Stimulated activated CD4-positive, alpha-beta T cell treated with anti-CD3 and anti-CD28 coated beads, Interleukin-2, amount 100 ng/mL, for 4 hours (primary cell): ENCODE data around the gene PRTFDC1.
A peak's percentile ranks its signal among the peaks of the same experiment; 100 is the strongest.
"Not testable (repeated sequence)": the region's sequence is repeated elsewhere in the genome, so short reads cannot be mapped to it uniquely, and the experiment has no call there.

Source experiments
- DNase-seq: peaks from one replicate; pipeline ENCODE4 v3.0.0-alpha.2; 2020; ENCODE audit warnings: low read depth

The PRTFDC1 gene

DNA sequence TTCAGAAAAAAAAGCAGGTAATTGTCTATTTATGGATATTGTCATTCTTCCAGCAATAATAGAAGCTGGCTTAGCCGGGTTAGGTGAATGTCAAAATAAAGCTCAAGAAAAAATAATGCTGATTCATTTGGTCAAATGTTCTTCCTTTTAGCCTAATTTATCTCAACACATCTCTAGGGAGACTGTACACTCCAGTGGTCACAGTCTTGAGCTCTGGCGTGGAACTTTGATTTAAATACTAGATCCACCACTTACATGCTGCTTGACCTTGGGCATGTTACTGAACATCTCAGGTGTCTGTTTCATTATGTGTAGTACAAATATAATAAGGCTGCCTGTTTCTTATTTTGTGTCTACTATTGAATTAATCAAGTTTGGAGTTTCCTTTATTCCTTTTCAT is 22.0 kb downstream of the PRTFDC1 start:
- DNase-seq, result no peak

DNA sequence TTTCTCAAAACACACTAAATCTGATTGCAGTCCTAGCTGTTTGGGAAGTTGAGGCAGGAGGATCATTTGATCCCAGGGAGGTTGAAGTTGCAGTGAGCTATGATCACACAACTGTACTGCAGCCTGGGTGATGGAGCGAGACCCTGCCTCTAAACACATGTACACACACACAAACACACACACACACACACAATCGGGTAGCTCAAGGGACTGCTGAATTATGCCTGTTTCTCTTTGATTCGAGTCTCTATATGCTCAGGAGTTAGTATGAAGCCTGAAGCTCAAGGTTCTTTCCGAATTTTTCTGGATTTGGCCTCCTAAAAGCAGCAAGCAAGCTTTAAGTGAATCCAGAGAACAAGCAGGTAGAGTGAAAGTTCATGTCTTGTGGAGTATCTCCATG is 22.5 kb downstream of the PRTFDC1 start:
- DNase-seq, result no peak

DNA sequence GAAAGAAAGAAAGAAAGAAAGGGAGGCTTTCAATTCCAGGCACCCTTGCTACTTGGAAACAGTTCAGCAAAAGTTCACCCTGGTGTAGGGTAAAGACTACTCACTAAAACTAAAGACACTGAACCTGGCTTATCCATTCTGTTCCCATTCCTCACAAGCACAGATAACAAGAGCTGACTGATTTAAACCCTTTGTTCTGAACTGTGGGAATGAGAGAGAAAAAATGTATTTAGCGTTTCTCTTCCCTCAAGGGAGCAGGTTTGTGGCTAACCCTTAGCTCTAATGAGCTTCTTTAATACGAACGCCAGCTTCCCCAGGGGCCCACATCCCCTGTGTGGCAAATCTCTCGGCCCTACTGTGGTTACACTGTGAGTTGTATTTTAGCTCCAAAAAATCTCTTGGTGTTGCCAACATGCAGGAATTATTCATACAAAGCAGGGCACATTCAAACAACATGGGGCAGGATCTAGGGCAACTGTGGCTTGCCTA is 23.3 kb downstream of the PRTFDC1 start:
- no peak for DNase-seq

DNA sequence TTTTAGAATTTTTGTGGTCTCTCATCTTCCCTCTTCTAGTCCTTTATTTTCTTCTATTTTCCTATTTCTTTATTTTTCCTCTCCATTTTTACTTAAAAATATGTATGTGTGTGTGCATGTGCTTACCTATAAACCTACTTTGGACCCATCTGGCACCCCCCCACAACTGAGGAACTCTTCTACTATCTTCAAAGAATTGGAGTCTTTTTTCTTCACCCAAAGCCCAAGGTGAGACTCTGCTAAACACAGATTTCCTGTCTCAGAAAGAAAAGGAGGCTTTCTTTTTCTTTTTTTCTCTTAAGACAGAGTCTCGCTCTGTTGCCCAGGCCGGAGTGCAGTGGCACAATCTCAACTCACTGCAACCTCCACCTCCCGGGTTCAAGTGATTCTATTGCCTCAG is 24.2 kb downstream of the PRTFDC1 start:
- DNase-seq, result no peak

DNA sequence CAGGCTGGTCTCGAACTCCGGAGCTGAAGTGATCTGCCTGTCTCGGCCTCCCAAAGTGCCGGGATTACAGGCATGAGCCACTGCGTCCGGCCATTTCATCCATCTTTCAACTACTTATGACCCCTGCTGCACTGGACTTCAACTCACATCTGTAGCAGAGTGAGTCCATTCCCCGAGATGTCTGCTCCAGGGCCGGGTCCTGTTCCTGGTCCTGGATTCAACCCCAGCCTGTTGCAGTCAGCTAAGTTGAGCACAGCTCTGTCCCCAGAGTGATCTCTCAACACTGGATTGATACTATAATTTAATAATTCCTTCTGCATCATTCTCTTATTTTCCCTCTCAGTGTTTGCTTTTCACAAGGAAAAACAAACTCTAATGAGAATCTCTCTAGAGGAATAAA is 25.8 kb downstream of the PRTFDC1 start:
- DNase-seq, result no peak

DNA sequence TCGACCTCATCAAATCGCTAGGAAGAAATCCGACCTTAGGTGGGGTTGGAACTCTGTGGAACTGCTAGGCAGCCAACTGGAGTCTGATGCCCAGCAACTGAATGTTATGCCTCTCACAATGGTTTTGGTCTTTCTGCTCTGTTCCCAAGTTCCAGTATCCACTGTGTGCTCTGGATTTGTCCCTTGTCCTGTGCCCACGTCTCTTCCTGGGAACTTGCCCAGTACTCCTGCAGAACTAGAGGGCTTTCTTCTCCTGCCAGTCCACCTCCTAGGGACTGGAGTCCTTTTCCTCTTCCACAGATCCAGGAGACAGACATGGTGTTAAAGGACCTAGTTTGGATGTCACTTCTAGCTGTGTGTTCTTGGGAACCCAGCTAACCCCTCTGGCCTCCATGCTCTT is 26.6 kb downstream of the PRTFDC1 start:
- DNase-seq, result no peak

DNA sequence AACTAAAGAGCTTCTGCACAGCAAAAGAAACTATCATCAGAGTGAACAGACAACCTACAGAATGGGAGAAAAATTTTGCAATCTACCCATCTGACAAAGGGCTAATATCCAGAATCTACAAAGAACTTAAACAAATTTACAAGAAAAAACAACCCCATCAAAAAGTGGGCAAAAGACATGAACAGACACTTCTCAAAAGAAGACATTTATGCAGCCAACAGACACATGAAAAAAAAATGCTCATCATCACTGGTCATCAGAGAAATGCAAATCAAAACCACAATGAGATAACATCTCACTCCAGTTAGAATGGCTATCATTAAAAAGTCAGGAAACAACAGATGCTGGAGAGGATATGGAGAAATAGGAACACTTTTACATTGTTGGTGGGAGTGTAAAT is 27.9 kb downstream of the PRTFDC1 start:
- not testable (repeated sequence) for DNase-seq

DNA sequence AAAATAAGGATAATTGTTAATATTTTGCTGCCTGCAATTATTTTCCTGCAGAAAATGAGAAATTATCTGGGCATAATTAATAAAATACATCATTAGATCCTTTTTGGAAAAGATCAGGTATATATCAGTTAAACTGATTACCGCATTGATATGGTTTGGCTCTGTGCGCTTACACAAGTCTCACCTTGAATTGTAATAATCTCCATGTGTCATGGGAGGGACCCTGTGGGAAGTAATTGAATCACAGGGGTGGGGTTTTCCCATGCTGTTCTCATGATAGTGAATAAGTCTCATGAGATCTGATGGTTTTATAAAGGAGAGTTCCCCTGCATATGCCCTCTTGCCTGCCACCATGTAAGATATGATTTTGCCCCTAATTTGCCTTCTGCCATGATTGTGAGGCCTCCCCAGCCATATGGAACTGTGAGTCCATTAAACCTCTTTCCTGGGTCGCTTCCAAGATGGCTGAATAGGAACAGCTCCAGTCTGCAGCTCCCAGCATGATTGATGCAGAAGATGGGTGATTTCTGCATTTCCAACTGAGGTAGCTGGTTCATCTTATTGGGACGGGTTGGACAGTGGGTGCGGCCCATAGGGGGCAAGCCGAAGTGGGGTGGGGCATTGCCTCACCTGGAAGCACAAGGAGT is 30.1 kb downstream of the PRTFDC1 start:
- DNase-seq, result peak; percentile 26

DNA sequence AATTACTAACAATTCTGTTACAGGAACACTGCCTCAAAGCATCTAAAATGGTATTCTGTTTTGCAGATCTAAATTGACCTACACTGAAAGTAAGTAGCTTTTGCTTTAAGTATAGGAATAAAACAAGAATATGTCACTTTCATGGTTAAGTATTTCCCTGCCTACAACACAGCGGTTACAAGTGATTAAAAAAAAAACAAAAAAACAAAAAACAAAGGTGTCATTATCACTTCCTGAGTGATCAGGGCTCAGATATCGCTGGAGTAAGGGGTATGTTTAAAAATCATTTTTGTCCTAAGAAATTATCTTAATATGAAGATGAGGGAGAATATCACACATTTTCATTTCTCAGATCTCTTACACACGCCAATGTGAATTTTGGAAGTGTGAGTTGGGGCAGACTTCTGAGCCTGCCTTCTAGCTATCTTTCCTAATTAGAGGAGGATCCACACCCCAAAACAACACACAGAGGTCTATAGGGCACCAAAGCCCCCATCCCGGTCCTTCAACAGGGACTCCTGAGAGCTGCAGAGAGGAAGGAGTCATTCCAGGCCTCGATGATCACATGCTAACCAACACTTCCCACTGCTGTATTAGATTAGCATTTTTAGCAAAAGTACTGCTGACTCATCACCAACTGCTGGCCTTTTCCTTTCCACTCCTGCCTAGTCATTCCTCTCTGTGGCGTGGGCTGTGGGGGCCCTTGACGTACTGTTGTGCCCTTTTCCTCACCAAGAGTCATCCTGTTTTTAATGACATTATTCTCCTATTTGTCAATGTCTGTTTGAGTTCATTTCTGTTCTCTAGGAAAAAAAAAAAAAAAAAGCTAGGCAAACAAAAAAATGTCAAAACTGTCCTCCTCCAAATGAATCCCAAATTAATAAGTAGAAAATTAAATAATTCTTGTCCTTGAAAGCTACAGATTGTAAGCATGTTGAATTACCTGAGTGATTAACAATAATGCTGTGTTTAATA is 31.2 kb downstream of the PRTFDC1 start:
- DNase-seq, result peak; percentile 48

DNA sequence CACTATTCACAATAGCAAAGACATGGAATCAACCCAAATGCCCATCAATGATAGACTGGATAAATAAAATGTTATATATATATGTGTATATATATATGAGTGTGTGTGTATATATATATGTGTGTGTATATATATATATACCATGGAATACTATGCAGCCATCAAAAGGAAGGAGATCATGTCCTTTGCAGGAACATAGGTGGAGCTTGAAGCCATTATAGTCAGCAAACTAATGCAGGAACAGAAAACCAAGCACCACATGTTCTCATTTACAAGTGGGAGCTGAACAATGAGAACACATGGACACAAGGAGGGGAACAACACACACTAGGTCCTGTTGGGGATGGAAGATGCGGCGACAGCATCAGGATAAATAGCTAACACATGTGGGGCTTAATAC is 32.2 kb downstream of the PRTFDC1 start:
- DNase-seq, result not testable (repeated sequence)

DNA sequence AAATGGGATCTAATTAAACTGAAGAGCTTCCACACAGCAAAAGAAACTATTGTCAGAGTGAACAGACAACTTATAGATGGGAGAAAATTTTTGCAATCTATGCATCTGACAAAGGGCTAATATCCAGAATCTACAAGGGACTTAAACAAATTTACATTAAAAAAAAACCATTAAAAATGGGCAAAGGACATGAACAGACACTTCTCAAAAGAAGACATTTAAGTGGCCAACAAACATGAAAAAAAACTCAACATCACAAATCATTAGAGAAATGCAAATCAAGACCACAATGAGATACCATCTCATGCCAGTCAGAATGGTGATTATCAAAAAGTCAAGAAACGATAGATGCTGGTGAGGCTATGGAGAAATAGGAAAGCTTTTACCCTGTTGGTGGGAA is 32.8 kb downstream of the PRTFDC1 start:
- not testable (repeated sequence) for DNase-seq

DNA sequence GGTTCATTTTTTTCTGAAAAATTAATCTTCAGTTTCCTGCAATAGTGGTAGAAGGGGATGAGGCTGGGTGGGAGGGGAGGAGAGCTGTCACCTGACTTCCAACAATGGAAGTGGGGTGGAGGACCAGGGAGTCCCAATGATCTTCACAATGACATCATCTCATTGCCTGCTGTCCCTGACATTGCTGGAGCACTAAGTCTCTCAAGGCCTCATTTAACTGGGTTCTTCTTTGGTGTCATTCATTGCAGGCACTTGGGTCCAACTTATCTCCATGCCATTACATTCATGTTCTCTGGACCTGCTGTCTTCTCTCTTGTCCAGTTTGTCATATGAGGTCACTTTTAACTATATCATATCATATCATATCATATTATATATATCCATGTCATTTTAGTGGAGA is 34.4 kb downstream of the PRTFDC1 start:
- DNase-seq, result no peak

DNA sequence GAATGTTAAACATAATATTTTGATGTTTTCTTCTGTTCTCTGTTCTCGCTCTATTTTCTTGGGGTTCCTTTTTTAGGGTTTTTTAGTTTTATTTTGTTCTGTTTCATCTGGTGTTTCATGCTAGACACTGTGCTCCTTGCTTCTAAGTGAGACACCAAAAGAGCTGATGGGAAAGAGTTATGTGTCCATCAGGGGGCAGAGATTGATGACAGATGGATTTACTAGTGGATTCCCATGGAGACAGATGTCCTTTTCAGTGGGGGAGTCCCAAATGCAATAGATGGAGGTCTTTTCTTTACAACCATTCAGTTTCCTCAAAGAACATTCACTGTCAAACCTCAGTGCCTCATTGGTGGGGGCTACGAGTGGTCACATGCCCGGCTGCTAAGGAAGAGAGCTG is 34.9 kb downstream of the PRTFDC1 start:
- no peak for DNase-seq

DNA sequence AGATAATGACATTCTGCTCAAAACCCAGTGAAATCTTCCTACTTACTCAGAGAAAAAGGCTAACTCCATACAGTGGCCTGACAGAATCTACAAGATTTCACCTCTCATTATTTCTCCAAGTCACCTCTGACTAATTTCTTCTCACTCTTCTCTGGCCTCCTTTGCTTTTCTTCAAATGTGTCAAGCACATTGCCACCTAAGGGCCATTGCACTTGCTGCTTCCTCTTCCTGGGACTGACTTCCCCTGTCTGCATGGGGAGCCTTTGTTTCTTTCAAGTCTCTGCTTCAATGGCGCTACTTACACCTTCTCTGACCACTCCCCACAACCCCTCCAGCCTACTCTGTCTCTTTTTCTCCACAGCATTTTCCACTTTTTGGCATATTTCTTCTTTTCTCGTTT is 36.0 kb downstream of the PRTFDC1 start:
- no peak for DNase-seq

DNA sequence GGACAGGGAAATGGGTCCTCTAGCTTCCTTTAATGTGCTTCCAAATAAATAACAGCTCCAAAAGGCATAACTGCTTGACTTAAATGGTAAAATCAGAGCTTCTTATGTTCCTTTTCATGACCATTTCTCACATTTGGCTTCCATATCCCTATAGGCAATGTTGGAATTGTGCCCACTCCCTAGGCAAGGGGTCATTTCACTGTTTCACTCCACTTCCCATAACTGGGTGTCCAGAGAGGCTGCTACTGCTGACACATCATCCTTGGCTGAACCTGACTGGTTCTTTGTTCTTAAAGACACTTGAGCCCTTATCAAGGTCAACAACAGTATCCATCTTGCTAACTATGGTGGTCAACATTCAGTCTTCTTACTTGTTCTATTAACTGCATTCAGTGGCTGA is 37.1 kb downstream of the PRTFDC1 start:
- DNase-seq, result no peak

DNA sequence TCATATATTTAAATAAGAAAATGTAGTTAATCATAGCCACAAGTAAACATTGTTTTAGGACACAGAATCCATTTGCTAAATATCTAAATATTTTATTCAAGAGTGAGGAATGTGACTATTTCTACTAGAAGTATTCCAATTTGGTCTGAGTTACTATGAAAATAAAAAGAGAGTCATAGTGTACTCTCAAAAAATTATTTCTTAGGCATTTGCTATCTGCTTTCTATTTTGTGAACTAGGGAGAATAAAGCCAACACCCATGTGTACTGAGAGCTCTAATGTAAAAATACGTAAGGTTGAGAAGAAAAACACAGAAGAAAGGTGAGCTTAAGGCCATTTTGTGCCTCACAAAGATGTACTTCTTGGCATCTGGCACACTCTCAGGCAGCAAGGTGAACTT is 38.3 kb downstream of the PRTFDC1 start:
- no peak for DNase-seq

DNA sequence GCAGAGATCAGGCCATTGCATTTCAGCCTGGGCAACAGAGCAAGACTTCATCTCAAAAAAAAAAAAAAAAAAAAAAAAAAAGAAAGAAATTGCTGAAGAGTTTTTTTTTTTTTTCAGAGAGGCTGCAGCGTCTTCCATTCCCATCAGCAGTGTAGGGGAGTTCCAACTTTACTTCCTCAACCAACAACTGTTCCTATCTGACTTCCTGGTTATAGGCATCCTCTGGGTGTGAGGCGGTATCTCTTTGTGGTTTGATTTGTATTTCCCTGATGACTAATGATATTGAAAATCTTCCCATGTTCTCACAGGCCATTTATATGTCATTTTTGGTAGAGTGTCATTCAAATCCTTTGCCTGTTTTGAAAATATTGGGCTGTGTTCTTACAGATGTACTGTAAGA is 40.2 kb downstream of the PRTFDC1 start:
- no peak for DNase-seq

DNA sequence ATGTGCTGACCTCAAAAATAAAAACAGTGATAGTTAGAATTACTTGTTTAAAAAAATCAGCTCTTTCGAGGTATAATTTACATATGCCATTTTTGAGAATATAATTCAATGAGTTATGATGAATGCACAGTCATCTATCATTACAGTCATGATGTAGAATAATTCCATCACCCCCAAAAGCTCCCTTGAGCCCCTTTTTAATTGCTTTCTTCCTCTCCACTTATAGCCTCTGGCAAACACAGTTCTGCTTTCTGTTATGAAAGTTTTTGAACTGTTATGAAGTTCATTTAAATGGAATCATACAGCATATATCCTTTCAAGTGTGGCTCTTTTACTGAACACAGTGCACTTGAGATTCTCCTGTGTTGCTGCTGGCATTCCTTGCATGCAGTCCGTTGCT is 41.4 kb downstream of the PRTFDC1 start:
- DNase-seq, result no peak

DNA sequence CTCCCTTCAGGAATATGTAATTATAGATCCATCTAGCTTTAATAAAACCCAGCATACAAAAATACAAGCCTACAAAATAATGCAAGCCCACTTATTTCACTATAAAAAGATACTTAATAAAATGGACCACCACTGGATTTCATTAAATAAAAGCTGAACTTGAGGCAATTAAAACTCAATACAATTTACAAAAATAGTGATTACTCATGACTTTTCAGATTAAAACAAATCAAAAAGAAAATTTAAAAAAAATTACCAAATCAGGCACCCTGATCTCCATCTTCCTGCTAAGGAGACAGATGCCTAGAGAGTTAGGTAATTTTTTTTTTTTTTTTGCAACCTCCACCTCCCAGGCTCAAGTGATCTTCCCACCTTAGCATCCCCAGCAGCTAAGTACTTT is 41.8 kb downstream of the PRTFDC1 start:
- no peak for DNase-seq

DNA sequence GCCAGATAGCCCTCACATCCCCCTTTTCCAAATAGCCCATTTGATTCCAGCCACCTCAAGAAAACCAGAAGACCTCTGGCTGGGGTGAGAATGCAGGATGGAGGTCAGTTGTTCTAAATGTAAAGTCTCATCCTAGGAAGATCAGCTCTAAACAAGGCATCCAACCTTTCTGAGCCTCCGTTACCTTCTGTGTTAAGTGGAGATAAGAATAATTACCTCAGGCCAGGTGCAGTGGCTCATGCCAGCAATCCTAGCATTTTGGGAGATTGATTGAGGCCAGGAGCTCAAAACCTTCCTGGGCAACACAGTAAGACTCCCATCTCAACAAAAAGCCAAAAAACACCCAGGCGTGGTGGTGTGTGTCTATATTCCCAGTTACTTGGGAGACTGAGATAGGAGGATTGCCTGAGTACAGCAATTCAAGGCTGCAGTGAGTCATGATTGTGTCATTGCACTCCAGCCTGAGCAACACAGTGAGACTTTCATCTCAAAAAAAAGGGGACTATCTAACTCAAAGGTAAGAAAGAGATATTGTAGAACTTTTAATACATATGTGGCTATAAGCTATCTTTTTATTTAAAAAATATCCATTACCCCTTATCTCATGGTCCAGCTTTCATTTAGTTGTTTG is 43.5 kb downstream of the PRTFDC1 start:
- DNase-seq, result no peak

DNA sequence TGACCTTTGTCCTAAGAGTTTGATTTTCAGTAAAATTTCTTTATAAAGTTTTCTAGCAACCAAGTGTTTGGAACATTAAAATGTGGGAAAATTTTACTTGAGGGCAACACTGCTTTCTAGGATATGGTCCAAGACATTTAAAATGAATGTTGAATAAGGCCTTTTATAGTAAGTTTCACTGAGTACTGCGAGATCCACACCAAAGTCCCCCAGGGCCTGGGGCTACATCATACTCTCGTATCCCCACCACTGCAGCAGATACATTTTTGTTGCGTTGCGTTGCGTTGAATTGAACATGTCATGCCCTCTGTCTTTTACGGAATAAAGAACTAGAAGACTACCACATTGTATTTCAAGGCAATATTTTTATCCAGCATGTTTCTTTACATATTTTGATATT is 44.5 kb downstream of the PRTFDC1 start:
- no peak for DNase-seq

DNA sequence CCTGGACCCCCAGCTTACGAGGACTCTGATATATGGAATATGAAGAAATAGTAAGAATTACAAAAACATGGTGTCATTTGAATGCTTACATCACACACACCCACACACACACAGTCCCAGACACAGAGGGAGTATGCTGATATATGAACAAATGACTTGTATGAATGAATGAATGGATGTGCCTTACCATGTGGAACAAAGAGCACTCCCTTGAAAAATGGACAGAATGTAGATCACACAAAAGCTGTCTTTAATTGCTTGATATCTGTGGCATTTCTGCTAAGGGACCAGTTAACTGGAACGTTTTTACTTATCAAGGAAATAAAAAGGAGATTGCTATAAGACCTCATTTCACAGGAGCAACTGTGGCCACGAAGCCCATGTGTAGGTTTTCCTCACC is 46.0 kb downstream of the PRTFDC1 start:
- DNase-seq, result no peak

DNA sequence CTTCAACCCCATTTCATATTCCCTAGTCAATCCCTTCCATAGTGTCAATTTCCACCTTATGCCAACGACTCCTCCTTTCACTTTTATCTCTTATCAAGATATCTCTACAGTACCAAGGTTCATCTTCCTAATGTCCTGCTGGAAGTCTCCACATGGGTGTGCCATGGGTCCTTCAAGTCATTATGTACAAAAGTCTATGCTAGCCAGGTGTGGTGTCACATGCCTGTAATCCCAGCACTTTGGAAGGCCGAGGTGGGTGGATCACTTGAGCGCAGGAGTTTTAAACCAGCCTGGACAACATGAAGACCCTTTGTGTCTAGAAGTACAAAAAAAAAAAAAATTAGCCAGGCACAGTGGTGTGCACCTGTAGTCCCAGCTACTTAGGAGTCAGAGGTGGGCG is 47.6 kb downstream of the PRTFDC1 start:
- no peak for DNase-seq
